ENCODE data around the gene GABRG3.

Gene GABRG3

DNA sequence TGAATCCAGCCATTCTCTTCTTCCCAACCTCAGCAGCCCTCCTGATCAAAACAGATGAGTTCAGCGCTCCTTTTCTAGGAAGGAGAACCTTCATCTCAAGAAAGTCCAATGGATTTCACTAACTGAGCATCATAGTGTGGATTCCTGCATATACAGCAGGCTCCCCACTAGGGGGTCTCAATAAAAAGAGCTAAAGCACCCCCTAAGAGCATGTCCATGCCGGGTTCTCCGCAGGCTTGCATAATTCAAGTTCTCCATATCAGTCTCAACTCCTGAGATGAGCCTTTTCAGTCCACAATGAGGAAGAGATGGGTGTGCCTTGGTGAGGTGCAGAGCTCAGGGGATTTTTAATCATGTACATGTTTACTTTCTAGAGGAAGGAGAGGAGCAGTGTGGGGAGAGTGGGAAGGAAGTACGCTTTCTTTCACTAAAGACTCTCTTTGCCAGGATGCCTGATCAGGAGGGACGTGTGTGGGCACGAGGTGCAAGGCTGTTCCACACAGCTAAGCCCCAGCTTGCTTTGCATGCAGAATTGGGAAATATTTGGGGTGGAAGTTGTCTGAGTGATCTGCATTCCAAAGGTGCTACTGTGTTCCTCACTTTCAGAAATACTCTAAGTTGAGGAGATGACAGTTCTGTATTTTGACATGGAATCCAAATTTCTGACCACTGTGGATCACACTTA, 564.6 kb downstream of the GABRG3 start:
- no peak for DNase-seq

DNA sequence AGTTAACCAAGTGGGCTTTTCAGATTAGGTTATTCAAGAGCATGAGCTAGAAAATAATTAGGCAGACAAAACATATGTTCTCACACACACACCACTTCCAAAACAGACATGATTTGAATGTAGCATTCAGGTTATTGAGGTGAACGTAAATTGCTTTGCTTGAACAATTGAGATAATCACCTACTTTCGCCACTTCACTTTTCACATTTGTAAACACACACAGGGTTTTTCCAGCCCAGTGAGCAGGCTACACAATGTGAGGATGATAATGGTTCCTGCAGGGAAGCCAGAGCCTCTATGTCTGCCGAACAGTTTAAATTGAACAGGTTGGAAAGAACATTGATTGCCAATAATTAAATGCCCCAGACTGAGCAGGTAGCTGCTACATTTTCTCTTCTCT, 567.3 kb downstream of the GABRG3 start:
- DNase-seq, result no peak

DNA sequence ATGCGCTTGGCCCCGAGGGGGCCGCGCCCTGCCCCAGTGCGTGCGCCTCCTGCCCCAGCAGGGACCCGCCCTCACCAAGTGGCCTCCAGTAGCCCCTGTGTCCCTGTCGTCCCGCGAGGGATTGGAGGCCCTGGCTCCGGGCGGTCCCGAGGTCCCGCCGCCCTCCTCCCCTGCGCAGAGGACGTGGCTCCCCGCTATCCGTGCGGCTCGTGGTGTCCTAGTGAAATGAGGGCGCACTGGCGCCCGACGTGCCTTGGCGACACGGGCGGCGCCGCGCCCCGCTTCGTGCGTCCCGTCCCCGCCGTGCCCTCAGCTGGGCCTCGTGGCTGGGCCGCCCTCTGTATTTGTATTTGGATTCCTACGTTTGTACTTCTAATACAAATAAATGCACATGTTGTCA, 570.6 kb downstream of the GABRG3 start:
- DNase-seq, result no peak

DNA sequence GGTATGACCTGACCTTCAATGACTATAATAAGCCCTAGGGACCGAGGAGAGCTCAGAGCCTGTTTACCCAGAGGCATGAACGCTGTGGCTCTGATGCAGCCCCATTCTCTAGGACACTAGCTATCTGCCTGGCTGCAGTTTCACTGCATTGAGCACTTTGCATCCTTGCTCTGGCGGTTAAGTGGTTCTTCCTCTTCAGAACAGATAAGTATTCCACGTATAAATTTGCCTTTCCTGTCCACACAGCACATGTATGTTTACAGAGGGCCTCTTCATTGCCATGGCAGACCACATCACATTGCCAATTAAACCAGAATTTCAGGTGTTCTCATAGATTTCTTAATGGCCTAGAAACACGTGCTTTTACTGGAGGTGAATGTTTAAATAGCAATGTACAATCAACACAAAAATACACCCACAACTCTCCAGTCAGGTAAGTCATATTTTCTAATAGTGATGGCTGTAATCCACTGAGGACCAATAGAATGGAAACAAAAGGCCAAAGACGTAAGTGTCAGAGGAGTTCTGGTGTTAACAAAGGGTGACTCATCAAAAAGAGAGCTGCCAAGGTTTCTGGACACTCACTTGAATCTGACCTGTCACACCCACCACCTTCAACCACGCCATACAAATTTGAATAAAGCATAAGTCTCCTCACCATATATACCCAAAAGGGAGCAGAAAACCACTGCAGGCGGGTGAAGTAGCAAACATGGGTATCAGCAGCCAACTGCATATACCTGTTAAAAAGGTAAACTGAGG, 574.7 kb downstream of the GABRG3 start:
- no peak for DNase-seq

DNA sequence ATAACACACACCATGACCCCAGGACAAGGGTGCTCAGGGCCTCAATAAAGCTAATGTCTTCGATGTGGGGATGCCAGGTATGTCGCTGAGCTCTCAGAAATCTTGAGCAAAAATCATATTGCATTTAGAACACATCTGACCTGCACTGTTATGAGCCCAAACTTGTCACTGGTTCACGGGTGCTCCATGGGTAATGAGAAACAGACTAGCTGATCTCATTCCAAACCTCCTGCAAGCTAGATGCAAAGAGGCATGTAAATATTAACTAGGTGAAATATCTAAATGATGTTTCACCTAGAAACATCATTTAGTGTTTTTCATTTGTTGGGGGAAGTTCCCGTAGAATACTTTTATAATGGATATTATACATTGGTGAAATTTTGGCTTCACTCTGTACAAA, 578.8 kb downstream of the GABRG3 start:
- DNase-seq, result no peak

DNA sequence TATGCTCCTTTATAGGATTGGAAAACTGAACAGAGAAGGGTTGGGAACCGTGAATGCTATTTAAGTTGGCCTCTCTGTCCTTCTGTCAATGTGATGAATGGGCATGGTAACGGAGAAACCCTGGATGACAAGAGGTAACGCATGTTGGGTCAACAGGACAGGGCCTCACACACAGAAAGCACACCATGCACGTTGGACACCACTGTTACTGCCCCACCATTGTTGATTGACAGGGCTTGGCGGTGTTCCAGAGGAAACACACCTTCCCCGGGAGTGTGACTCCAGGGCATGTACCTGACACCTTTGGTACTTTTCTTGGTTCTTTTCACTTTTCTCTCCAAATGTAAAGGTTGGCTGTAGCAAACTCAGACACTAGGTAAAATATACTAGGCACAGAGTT, 579.7 kb downstream of the GABRG3 start:
- no peak for DNase-seq

DNA sequence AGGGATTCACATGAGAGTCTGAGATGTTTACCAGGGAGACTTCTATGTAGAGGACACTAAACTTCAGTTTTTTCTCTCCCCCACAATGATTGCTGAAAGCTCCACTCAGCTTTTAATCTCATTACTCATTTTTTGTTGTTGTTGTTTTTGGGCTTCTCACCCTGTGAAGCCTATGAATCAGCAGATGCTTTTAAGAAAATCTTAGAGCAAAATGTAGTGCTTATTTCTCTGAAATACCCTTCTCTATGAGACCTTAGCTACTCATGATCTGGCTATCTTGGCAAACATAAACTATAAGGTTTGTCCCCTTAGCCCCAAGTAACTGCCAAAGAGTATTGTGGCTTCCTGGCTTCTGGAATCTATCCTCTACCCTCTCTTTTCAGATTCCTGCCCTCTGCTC, 590.8 kb downstream of the GABRG3 start:
- DNase-seq, result no peak

DNA sequence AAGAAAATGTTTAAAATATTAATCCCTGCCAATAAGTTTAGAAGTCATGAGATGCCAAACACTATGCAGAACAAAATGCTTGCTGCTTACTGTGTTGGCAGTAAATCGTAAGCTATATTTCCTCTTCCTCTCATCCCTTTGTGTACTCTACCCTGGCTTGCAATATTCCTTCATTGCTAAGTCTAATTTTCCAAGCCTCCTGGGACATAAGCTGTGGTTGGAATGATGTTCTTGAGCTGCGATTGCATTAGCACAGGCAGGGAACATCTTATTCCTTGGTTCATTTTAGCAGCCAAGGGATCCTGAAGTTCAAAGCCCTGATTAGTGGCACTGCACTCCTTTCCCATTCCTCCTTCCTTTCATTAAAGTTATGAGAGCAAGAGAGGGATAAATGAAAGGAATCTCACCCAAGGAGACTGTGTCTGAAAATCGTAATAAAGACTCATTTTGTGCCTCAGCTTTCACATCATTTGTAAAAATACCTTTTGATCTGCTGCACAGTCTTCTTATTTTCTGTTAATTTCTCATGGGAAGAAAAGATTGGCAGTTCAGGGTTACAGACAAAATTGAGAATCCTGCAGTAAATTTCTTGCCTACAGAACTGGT, 592.9 kb downstream of the GABRG3 start:
- no peak for DNase-seq

DNA sequence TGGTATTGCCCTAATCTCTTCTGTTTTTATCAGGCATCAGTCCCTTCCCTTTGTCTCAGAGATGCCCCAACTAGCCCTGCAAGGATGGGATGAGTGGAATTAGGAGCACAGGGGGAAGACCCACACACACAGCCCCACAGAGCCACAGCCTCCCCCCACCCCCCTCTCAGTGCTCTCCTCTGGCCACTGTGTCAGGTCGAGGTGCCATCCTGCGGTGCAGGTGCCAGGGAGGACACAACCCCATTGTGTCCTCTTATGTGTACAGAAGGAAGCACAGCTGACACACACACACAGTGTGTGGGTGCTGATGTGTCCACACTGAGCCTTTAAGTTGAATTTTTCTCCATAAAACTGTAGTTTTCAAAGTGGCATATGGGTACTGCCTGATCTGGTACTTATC, 593.7 kb downstream of the GABRG3 start:
- no peak for DNase-seq

DNA sequence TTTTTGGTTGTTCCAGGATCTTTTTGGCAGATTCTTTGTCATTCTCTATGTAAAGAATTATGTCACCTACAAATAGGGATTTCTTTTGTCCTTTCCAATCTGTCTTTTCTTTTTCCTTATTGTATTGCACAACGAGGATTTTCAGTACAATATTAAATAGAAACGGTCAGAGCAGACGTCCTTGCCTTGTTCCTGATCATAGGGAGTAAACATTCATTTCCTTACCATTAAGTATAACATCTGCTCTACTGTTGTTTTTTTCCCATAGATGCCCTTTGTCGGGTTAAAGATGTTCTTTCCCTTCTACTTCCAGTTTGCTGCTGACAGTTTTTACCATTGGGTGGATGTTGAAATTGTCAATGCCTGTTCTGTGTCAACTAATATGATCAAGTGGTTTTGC, 599.8 kb downstream of the GABRG3 start:
- DNase-seq, result no peak

DNA sequence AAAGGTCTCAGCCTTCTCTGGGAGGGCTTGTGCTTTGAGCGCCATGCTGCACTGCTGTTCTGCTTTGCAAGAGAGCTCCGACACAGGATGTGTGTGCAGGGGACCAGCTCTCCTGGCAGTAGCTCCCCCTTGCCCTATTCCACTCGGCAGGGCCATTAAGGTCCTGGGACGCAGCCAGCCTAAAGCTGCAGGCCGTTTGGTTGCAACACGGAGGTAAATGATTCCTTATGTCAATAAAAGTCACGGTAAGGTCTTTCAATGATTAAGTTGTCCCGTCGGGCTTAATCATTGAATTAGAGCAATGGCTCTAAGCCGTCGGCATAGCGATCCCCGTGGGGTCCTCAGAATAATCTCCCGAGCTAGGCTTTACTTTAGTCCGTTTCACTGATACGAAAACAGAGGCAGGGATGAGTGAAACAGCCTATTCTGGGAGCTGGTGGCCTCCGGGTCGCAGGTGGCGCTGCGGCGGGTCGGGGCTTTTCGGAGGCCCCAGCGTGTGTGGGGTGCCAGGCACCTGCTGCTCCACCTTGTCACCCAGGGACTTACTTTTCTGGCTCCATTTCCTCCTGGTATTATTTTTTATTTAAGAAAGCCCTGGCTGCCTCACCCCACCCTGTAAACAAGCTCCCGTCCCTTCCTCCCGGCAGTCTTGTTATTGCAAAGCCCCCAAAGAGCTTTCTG, 603.0 kb downstream of the GABRG3 start:
- no peak for DNase-seq

DNA sequence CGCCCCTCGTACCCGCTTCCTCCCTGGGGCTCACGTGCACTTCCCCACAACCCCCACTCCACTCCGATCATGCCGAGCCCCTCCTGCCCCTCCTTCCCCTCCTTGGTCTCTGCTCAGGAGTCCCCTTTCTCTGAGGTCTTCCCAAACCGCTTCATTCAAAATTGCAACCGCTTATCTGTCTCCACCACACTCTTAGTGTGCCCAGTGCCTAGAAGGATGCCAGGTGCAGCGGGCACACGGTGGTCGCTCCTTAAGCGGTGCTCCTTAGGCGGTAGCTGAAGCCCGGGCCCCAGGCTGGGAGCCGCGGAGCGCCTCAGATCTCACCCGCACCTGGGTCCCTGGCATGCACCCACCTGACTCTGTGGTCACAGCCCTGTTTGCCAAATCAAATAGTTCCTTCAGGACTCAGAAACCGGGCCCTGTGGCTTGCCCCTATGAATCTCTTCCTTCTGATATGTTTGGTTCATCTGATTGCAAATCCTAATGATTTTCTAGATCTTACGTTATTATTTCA, 603.6 kb downstream of the GABRG3 start:
- no peak for DNase-seq

DNA sequence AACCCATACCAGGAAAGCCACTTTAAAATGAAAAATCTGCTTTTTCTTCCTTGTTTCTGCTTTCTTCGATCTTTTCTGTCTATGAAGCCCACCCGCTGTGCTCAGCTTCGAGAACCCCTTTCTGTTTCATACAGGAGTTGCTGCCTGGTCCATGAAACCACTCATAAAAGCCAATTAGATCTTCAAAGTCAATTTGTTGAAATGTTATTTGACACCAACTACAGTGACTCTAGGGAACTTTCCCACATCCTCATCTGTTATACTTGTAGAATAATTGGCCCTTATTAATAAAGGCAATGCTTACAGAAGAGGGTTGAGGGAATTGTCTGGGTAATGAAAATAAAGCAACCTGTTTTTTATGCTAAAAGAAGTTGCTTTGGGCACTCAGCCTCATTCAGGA, 604.5 kb downstream of the GABRG3 start:
- no peak for DNase-seq

DNA sequence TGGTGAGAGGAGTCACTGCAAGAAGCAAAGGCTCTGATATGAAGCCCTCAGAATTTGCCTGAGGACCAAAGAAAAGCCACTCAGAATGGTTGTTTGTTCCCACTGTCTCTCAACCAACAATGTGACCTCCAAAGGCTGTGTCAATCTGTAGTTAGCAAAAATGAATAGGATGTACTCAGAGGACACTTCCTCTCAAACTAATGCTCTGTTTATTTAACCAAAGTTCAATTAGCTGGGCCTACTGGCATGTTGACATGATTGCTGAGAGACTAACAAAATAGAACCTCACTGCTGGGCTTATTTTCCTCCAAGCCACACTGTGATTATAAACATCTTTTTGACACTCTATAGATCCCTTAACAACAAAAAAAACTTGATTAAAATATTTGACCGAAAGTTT, 605.6 kb downstream of the GABRG3 start:
- DNase-seq, result no peak

DNA sequence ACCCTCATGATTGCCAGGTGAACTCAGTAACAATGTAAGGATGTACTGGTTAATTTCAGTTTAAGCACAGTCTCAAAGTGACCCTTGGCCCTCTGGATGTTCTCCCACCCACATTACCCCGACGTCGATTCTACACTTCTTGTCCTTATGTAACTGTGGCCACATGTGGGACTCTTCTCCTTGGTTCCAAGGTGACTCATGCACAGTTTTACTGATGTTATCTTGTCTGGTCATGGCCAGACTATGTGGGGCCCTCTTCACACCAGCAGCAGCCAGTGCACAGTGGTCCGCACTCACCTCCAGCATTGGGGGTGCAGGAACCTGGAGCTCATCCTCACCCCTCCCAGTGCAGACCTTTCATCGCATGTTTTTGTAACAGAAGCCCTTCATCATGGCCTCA, 608.8 kb downstream of the GABRG3 start:
- DNase-seq, result no peak

DNA sequence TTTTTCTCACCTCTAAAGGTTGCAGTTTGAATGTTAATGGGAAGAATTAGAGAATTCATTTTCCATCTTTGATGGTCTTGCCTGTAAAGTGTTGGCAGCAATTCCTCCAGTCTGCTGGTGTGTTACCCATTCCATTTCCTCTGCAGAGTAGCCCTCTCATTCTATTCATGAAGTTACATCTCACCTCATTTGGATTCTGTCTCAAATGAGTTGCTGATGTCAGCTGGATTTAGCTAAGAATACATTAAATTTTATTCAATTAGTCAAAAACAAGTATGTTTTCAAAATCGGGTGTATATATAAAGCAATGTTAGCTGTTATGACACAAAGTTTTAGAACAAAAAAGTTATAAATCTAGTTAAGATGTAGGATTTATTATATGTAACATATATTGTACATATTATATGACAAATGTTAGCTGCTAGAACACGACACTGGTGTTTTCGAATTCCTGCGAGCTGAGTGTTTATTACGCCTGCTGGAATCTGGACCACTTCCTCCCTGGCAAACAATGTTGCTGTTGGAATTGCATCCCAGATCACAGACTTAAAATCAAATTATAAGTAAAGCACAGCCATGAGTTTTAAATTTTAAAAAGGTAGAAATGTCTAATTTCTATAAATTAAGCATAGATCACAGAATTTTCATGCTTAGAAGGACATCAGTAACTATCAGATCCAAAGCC, 611.9 kb downstream of the GABRG3 start:
- DNase-seq, result no peak

DNA sequence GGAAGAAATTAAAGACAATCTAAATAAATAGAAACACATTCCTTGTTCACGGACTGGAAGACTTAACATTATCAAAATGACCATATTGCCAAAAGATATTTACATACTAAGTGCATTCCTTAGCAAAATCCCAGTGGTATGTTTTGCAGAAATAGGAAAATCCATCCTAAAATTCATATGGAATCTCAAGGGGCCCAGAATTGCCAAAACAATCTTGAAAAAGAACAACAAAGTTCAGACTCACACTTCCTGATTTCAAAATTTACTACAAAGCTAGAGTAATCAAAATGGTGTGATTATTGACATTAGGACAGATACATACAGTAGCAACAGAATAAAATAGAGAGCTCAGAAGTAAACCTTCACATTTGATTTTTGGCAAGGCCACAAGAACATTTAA, 612.7 kb downstream of the GABRG3 start:
- no peak for DNase-seq

DNA sequence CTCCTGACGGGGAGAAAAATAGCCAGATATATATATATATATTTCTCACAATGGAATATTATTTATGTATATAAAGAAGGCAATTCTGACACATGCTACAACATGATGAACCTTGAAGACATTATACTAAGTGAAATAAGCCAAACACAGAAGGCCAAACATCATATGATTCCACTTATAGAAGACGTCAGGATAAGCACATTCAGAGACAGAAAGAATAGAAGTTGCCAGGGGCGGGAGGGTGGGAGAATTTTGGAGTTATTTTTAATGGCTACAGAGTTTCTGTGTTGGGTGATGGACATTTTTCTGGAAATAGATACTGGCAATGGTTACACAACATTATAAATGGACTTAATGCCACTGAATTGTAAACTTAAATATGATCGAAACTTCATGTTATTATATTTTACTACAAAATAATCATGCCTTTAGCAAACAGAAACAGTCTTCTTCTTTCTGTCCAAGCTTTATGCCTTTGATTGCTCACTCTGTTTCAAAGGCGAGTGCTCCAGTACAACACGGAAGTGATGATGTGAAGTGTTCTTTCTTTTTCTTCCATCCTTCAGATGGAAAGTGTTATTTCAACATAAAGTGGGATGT, 614.2 kb downstream of the GABRG3 start:
- no peak for DNase-seq

DNA sequence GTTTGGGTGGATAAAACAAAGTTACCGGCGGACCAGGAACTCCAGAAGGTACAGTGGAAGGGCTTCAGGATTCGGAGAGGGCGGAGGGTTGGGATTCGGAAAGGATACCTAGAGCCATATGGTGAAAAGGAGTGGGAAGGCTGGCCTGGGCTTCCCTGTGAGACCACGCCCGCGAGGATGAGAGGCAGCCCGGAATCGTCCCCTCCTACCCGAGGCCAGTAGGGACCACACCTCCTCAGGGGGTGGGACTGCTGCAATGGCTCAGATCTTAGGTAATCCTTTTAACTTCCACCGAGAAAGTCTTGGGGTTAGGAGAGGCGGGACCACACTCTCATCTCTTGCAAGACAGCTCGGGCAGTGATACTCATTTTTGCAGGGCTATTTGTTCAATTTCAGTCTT, 616.8 kb downstream of the GABRG3 start:
- DNase-seq, result no peak

DNA sequence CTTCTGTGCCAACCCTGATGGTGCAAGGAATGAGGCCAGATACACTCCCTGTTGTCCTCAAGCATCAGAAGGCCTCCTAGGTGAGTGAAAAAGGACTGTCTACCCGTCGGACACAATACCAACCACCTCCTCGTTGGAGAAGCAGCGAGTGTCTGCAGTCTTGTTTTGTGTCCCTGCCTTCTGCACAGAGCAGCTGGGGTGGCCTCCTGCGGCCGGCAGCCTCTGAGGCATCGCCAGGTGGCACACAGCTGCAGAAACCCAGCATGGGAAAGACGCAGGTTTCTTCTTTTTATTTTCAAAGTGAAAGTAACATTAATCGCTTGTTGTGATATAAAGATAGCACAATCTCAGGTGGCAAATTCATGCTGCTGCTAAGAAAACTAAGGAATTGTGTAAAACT, 618.3 kb downstream of the GABRG3 start:
- no peak for DNase-seq

DNA sequence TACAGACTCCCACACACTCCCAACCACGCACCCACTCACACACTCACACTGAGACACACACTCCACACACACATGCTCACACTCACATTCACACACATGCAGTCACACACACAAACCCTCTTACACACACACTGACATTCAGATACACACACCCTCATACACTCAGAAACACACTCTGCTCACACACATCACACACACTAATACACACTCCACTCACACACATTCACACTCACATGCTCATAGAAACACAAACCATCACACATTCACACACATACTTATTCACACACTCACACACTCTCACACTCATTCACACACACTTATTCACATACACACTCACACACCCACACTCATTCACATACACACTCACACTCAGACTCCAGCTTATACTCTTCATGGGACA, 618.8 kb downstream of the GABRG3 start:
- no peak for DNase-seq

Data from activated gamma-delta T cell treated with Interleukin-2 at 50 U/mL for 16 hours (primary cell).